AG10803 (cell line): ENCODE results near the gene SNAP25.

ENCODE experiments used
- DNase-seq: peaks from one replicate; pipeline ENCODE4 v3.0.0; 2010; ENCODE audit warnings: low read depth
- H3K4me3 ChIP-seq: 2 replicates; pipeline ENCODE4 v1.5.1; 2011; ENCODE audit warnings: mild to moderate bottlenecking, low read length, control low read depth
- CTCF ChIP-seq: conservative IDR thresholded peaks from 2 replicates; pipeline ENCODE4 v1.5.1; 2011; ENCODE audit warnings: mild to moderate bottlenecking, low read length, control low read depth, inconsistent platforms

Gene SNAP25

GRCh38 chr20:10228330-10228729 lies 9.7 kb downstream of the SNAP25 start:
- no peak overlapping the region for H3K4me3 ChIP-seq
- no peak for DNase-seq
- TF ChIP-seq CTCF: no peak

GRCh38 chr20:10231290-10231689 lies 12.7 kb downstream of the SNAP25 start:
- H3K4me3 ChIP-seq: no peak overlapping the region
- no peak for DNase-seq
- TF ChIP-seq CTCF: no peak

GRCh38 chr20:10236540-10237533 lies 18.2 kb downstream of the SNAP25 start:
- TF ChIP-seq CTCF: no peak
- DNase-seq: no peak
- H3K4me3 ChIP-seq: no peak overlapping the region

- no peak for TF ChIP-seq CTCF
- DNase-seq: peak; percentile 11
- H3K4me3 ChIP-seq: no peak overlapping the region
Measured at GRCh38 chr20:10239954-10240353, 21.3 kb downstream of the SNAP25 start.

- no peak for TF ChIP-seq CTCF
- no peak overlapping the region for H3K4me3 ChIP-seq
- no peak for DNase-seq
Measured at GRCh38 chr20:10240655-10241054, 22.0 kb downstream of the SNAP25 start.

- H3K4me3 ChIP-seq: no peak overlapping the region
- TF ChIP-seq CTCF: no peak
- no peak for DNase-seq
Measured at GRCh38 chr20:10242166-10242565, 23.5 kb downstream of the SNAP25 start.

- no peak overlapping the region for H3K4me3 ChIP-seq
- no peak for DNase-seq
- no peak for TF ChIP-seq CTCF
Measured at GRCh38 chr20:10247440-10247839, 28.8 kb downstream of the SNAP25 start.
